HCT116 (cell line): ENCODE measurements around the gene ING4. TPM values are rescaled to one million over a fixed set of nuclear protein-coding genes. Genes with fewer than 3 reads are reported as not detected.

ENCODE experiments used
- ATAC-seq: fragments of 200-7000 bp; cut with Tn5 transposase; 2 replicates; pipeline ENCODE4 v1.9.1; 2020; ENCODE audit warnings: mild to moderate bottlenecking, moderate library complexity
- BruUV-seq: library from RNA; stranded (reverse); fragments of 400-500 nt; replicated peaks from 2 replicates; lab custom pipeline; 2021; lab: Mats Ljungman, UMichigan
- CTCF ChIA-PET: fragments of 300-600 bp; sonication (Branson Sonifier 250); formaldehyde crosslinking; loops from one replicate; lab custom pipeline; 2021; ENCODE audit warnings: antibody characterized with exemption; lab: Charles Lee
- POLR2A ChIA-PET: fragments of 300-600, 350-600 bp; sonication (Branson Sonifier 250); formaldehyde crosslinking; loops from one replicate; lab custom pipeline; 2021; ENCODE audit warnings: antibody characterized with exemption; lab: Charles Lee
- RAD21 ChIA-PET, 2 experiments: fragments of 300-600 bp; sonication (Branson Sonifier 250); formaldehyde crosslinking; loops; one replicate each; lab custom pipeline; 2023; ENCODE audit warnings: low total read pairs in 2 of 2; ENCODE audit not compliant: uncharacterized antibody in 2 of 2, unreplicated experiment in 2 of 2, low non-redundant PET in 1 of 2; lab: Charles Lee
- DNase-seq: peaks from one replicate; pipeline ENCODE4 v3.0.0-alpha.2; 2010; ENCODE audit warnings: low read depth, low spot score
- H2AFZ ChIP-seq: fragments of 200-600 bp; shearing (Covaris generic), sonication (generic); 2 replicates; pipeline ENCODE4 v1.6.1; 2017; ENCODE audit warnings: low read depth, mixed run types, mixed read lengths, antibody characterized with exemption, low read length; ENCODE audit not compliant: poor library complexity, severe bottlenecking
- H3K27ac ChIP-seq: 2 replicates; pipeline ENCODE4 v1.5.1; 2012; ENCODE audit warnings: low read depth, low read length
- H3K27me3 ChIP-seq: fragments of 200-600 bp; sonication (generic); 2 replicates; pipeline ENCODE4 v1.6.1; 2016; ENCODE audit warnings: mixed run types, low read length, mixed read lengths; ENCODE audit not compliant: insufficient read depth
- H3K36me3 ChIP-seq, 2 experiments: fragments of 200-500 bp in 1 of 2; fragments of 200-600 bp in 1 of 2; sonication (Bioruptor generic) in 1 of 2; sonication (generic) in 1 of 2; 2 replicates each; pipeline versions ENCODE4 v1.5.1 to v1.6.1; 2014 to 2016; ENCODE audit warnings: low read length in 2 of 2, inconsistent platforms in 1 of 2, mixed read lengths in 1 of 2, mixed run types in 1 of 2; ENCODE audit not compliant: insufficient read depth in 2 of 2, control insufficient read depth in 1 of 2
- H3K4me1 ChIP-seq, 2 experiments: fragments of 200-600 bp in 1 of 2; sonication (generic) in 1 of 2; 2 replicates each; pipeline versions ENCODE4 v1.5.1 to v1.6.1; 2012 to 2017; ENCODE audit warnings: low read length in 2 of 2, inconsistent platforms in 1 of 2, mild to moderate bottlenecking in 1 of 2, mixed read lengths in 1 of 2, mixed run types in 1 of 2, moderate library complexity in 1 of 2; ENCODE audit not compliant: insufficient read depth in 2 of 2, control insufficient read depth in 1 of 2
- H3K4me2 ChIP-seq: fragments of 200-600 bp; sonication (generic); 2 replicates; pipeline ENCODE4 v1.6.1; 2017; ENCODE audit warnings: mixed run types, low read length, mixed read lengths
- H3K4me3 ChIP-seq, 2 experiments: fragments of 200-600 bp in 1 of 2; sonication (generic) in 1 of 2; replicated peaks in 1 of 2; 2 replicates each; pipeline ENCODE4 v1.5.1; 2011 to 2016; ENCODE audit warnings: low read length in 2 of 2, control low read depth in 1 of 2, low read depth in 1 of 2, mild to moderate bottlenecking in 1 of 2, mixed read lengths in 1 of 2, mixed run types in 1 of 2
- H3K79me2 ChIP-seq: fragments of 200-600 bp; sonication (generic); 2 replicates; pipeline ENCODE4 v1.6.1; 2017; ENCODE audit warnings: mild to moderate bottlenecking, mixed run types, low read length, moderate library complexity, mixed read lengths; ENCODE audit not compliant: insufficient read depth
- H3K9ac ChIP-seq: fragments of 200-600 bp; sonication (generic); 2 replicates; pipeline ENCODE4 v1.6.1; 2016; ENCODE audit warnings: low read length, mixed read lengths
- H3K9me2 ChIP-seq: fragments of 200-600 bp; sonication (generic), shearing (Covaris generic); 2 replicates; pipeline ENCODE4 v1.6.1; 2017; ENCODE audit warnings: mixed run types, mild to moderate bottlenecking, moderate library complexity; ENCODE audit not compliant: insufficient read depth
- H3K9me3 ChIP-seq, 2 experiments: fragments of 200-500 bp in 1 of 2; fragments of 200-600 bp in 1 of 2; sonication (Bioruptor generic) in 1 of 2; sonication (generic) in 1 of 2; 2 replicates each; pipeline ENCODE4 v1.6.1; 2014 to 2017; ENCODE audit warnings: low read length in 2 of 2, mixed read lengths in 2 of 2, inconsistent platforms in 1 of 2, low read depth in 1 of 2, mild to moderate bottlenecking in 1 of 2, mixed run types in 1 of 2, moderate library complexity in 1 of 2; ENCODE audit not compliant: control insufficient read depth in 1 of 2, insufficient read depth in 1 of 2
- H4K20me1 ChIP-seq: fragments of 200-600 bp; sonication (generic), shearing (Covaris generic); 2 replicates; pipeline ENCODE4 v1.6.1; 2017; ENCODE audit warnings: mixed run types, mild to moderate bottlenecking, moderate library complexity; ENCODE audit not compliant: insufficient read depth
- RAD21 ChIP-seq: IDR thresholded peaks from 2 replicates; pipeline ENCODE4 v1.6.1; 2012; ENCODE audit warnings: low read depth, mild to moderate bottlenecking
- YY1 ChIP-seq: IDR thresholded peaks from 2 replicates; pipeline ENCODE4 v1.6.1; 2011; ENCODE audit warnings: low read length, low read depth, moderate library complexity, mild to moderate bottlenecking; ENCODE audit not compliant: insufficient replicate concordance; ENCODE audit errors: extremely low read depth
- intact Hi-C: fragments of 100-400 bp; cut with micrococcal nuclease; formaldehyde crosslinking; loops from 2 replicates; pipeline ENCODE4 v1.10.0; 2022
- total RNA-seq: library from RNA; stranded (reverse); gene quantifications from one replicate; pipeline ENCODE4 v1.2.1, GENCODE V29; 2021; ENCODE audit not compliant: unreplicated experiment
- TF ChIP-seq, protein P1 (sequence below): IDR thresholded peaks from 2 replicates; pipeline ENCODE4 v1.6.1; 2011; ENCODE audit warnings: mild to moderate bottlenecking, low read length, moderate library complexity; ENCODE audit not compliant: insufficient replicate concordance; ENCODE audit errors: extremely low read depth
- TF ChIP-seq, protein P2 (sequence below), 3 experiments: fragments of 200-600 bp in 1 of 3; sonication (generic) in 1 of 3; IDR thresholded peaks in 2 of 3; conservative IDR thresholded peaks in 1 of 3; 2 replicates each; pipeline ENCODE4 v1.5.1; 2012 to 2017; ENCODE audit warnings: low read depth in 2 of 3, low read length in 2 of 3, antibody characterized with exemption in 1 of 3, borderline replicate concordance in 1 of 3, control low read depth in 1 of 3, mild to moderate bottlenecking in 1 of 3, mixed read lengths in 1 of 3, mixed run types in 1 of 3, moderate library complexity in 1 of 3; ENCODE audit not compliant: insufficient read depth in 1 of 3

ING4 gene
- total RNA-seq, 1 experiment from 2014 or later: 17.9 TPM

DNA sequence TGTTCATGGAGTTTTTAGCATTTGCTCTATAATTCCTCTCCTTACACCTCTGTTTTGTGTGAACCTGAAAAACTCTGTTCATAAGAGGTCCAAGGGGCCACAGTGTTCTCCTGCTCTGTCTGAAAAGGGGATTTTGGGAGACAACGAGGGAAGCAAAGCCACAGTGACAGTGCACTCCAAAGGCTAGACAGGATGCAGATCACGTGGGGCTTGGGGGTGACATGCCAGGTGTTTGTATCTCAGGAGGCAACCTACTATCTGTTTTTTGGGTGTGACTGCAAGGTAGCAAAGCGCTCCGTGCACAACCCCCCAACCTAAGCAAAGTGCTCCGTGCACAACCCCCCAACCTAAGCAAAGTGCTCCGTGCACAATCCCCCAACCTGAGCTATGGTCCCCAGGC, 50.7 kb downstream of the ING4 start:
- DNase-seq: no peak
- no TSS peak for BruUV-seq
- no peak overlapping the region; a peak in 1 of 4 replicates for H3K4me3 ChIP-seq

More for the DNA sequence above, 50.7 kb downstream of the ING4 start:
- Histone ChIP-seq H3K4me1 (peaks cover 49 to 56% of the 10 kb centered on the region in 2 experiments), H3K79me2 (no peaks in the 10 kb centered on the region), H3K36me3 (no peaks in the 10 kb centered on the region), H3K9ac (peak overlapping the region; percentile 64; the same call in 1 of the 2 replicates), H3K9me2 (no peaks in the 10 kb centered on the region), H4K20me1 (no peaks in the 10 kb centered on the region), H3K27ac (peak overlapping the region; percentile 98), H3K9me3 (no peaks in the 10 kb centered on the region), H3K4me2 (peak overlapping the region; percentile 89), H3K27me3 (no peaks in the 10 kb centered on the region), H2AFZ (no peak overlapping the region)
- ChIA-PET CTCF (interaction anchor here (3.9 kb wide), 1 partner anchor 72 kb away, joined by 14 read pairs; no protein-coding TSS in a partner anchor), POLR2A (interaction anchor here (1.4 to 2.4 kb wide), 3 partner anchors 13 to 112 kb away, joined by 3 to 13 read pairs (median 8); partner anchors contain the start of genes COPS7A and GAPDH), RAD21 (interaction anchor here in 1 of 2 experiments (0.6 kb wide), 1 partner anchor 77 kb away, joined by 8 read pairs; the partner anchor contains the start of gene ZNF384)
- no peak for ATAC-seq
- intact Hi-C loops: no loop called here
- TF ChIP-seq RAD21 (no peak), YY1 (no peak)
- TF ChIP-seq, protein P1, sequence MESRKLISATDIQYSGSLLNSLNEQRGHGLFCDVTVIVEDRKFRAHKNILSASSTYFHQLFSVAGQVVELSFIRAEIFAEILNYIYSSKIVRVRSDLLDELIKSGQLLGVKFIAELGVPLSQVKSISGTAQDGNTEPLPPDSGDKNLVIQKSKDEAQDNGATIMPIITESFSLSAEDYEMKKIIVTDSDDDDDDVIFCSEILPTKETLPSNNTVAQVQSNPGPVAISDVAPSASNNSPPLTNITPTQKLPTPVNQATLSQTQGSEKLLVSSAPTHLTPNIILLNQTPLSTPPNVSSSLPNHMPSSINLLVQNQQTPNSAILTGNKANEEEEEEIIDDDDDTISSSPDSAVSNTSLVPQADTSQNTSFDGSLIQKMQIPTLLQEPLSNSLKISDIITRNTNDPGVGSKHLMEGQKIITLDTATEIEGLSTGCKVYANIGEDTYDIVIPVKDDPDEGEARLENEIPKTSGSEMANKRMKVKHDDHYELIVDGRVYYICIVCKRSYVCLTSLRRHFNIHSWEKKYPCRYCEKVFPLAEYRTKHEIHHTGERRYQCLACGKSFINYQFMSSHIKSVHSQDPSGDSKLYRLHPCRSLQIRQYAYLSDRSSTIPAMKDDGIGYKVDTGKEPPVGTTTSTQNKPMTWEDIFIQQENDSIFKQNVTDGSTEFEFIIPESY: no peak
- TF ChIP-seq, protein P2, sequence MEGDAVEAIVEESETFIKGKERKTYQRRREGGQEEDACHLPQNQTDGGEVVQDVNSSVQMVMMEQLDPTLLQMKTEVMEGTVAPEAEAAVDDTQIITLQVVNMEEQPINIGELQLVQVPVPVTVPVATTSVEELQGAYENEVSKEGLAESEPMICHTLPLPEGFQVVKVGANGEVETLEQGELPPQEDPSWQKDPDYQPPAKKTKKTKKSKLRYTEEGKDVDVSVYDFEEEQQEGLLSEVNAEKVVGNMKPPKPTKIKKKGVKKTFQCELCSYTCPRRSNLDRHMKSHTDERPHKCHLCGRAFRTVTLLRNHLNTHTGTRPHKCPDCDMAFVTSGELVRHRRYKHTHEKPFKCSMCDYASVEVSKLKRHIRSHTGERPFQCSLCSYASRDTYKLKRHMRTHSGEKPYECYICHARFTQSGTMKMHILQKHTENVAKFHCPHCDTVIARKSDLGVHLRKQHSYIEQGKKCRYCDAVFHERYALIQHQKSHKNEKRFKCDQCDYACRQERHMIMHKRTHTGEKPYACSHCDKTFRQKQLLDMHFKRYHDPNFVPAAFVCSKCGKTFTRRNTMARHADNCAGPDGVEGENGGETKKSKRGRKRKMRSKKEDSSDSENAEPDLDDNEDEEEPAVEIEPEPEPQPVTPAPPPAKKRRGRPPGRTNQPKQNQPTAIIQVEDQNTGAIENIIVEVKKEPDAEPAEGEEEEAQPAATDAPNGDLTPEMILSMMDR (IDR thresholded peaks at IDR 0.05 in 2 of 3, conservative IDR thresholded peaks at IDR 0.05 in 1 of 3; ENCODE audit: borderline replicate concordance in 1 of 3, insufficient read depth in 1 of 3, low read depth in 2 of 3, low read length in 2 of 3): no peak
